Stimulated activated CD4-positive, alpha-beta T cell treated with anti-CD3 and anti-CD28 coated beads, TNF-alpha, amount 100 ng/mL, for 24 hours (primary cell): Measurements from ENCODE around the gene TTC7B.

ENCODE experiments used
- DNase-seq, 3 experiments: peaks; one replicate each; pipeline ENCODE4 v3.0.0-alpha.2; 2020; ENCODE audit warnings: low read depth in 3 of 3

The TTC7B gene

GRCh38 chr14:90599748-90600507, 216.3 kb downstream of the TTC7B start:
- DNase-seq, result no peak

- no peak for DNase-seq
Observed at GRCh38 chr14:90599339-90599738, 216.9 kb downstream of the TTC7B start.

- no peak for DNase-seq
Observed at GRCh38 chr14:90597961-90598360, 218.3 kb downstream of the TTC7B start.

- DNase-seq, result no peak
Observed at GRCh38 chr14:90596733-90597132, 219.5 kb downstream of the TTC7B start.

- DNase-seq, result no peak
Observed at GRCh38 chr14:90593254-90594040, 222.8 kb downstream of the TTC7B start.

GRCh38 chr14:90592655-90593054, 223.6 kb downstream of the TTC7B start:
- no peak for DNase-seq

GRCh38 chr14:90587918-90588317, 228.3 kb downstream of the TTC7B start:
- no peak for DNase-seq

- no peak for DNase-seq
Observed at GRCh38 chr14:90587252-90587910, 228.8 kb downstream of the TTC7B start.

GRCh38 chr14:90585106-90585505, 231.1 kb downstream of the TTC7B start:
- no peak for DNase-seq

- no peak for DNase-seq
Observed at GRCh38 chr14:90583916-90584605, 232.2 kb downstream of the TTC7B start.

DNA sequence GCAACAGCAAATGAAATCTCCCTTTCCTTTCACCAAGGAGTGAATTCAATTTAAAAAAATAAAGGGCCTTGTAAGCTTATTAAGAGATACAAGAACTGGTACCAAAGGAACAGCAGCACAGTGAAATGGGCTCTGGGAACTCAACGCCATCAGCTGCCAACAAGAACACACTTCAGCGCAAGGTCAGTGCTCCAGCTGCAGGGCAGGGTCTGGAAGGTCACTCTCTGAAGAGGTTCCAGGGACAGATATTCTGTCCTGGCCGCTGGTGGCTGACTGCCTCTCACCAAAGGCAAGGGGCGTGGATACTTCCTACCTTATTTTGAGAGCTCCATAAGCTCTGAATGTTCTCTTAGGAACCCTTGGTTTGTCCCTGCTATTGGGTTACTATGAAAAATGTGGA, 232.8 kb downstream of the TTC7B start:
- no peak for DNase-seq

DNA sequence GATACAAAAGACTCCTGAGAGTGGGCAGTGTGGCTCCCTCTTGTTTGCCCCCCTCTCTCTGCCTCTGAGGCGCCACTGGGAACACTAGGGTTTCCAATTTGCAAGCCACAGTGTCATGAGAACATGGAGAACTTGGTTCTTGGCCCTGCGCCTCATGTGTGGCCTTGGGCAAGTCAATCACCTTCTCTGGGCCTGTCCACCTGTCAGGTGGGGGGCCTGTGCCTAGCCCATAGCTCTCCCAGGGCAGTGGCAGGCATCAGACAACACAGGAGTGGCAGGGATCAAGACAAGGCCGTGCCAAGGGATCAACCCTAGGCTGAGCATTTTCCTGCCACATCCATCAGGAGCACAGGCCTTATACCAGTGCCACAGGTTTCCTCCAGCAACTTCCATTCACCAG, 234.1 kb downstream of the TTC7B start:
- no peak for DNase-seq

DNA sequence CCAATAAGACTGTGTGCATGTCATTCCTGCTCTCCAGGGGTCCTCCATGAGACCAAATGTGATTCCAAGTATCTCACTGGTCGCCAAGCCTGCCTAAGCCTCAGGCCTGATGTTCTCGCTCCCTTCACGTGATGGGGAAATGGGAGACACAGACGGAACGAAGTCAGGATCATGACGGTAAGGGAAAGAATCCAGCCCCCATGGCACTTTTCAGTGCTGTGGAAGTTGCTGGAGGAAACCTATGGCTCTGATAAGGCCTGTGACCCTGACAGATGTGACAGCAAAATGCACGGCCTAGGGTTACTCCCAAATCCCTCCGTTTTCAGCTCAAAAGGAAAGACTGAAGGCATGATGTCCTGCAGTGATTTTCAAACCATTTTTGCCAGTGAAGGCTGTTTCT, 234.5 kb downstream of the TTC7B start:
- DNase-seq, result no peak

DNA sequence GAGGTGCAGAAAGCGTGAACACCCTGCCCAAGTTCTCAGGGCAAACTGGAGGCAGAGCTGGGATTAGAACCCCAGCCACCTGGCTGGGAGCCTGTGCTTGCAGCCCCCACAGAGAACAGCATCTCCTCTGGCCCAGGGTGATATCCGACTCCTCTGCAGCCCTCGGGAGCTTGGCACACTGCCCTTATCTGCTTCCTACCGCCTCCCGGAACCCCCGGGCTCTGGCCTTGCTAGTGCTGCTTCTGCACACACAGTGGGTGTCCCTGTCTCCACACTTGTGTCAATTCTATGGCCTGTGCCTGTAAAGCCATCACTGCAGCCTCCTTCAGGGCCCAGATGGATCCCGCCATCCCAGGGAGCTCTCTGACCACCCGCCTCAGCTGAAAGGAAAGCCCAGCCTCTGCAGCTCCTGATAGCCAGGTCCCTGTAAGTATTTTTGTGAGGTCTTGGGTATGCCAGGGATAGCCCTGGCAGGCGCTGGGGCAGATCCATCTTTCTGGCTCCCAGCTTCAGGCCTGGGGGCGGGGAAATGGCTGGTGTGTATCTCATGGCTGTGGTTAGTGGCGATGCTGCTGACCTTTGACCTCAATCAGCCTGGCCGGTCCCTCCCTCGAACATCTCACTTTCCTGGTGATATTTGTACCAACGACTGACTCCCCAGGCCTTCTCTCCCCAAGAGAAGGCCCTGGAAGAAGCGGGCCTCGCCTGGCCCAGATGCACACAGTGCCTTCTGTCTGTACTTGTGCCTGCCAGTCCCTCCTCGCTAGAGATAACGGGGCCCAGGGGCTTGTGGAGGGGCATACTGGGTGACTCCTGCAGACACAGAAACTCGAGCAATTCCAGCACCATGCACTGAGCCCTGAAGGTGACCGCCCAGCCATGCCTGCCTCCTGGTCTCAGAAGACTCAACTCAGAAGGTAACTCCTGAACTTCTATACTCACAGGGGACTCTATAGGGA, 235.6 kb downstream of the TTC7B start:
- DNase-seq, result no peak

GRCh38 chr14:90579816-90580215, 236.4 kb downstream of the TTC7B start:
- no peak for DNase-seq

DNA sequence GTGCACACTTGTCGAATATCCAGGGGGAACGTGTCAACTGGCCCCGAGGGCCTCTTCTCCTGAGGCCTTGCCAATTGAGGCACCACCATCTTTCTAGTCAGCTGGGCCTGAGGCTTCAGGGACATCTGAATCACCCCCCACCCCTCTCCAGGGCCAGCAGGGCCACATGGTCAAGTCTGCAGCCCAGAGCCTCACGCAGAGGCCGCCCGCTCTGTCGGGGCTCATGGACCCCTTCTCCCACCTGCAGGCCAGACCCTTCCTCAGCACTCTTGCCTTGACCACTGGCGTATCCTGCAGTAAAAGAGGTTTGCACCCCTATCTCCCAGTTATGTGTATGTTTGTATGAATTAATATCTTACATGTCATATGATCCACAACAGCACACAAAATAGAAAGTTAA, 237.1 kb downstream of the TTC7B start:
- DNase-seq, result no peak

DNA sequence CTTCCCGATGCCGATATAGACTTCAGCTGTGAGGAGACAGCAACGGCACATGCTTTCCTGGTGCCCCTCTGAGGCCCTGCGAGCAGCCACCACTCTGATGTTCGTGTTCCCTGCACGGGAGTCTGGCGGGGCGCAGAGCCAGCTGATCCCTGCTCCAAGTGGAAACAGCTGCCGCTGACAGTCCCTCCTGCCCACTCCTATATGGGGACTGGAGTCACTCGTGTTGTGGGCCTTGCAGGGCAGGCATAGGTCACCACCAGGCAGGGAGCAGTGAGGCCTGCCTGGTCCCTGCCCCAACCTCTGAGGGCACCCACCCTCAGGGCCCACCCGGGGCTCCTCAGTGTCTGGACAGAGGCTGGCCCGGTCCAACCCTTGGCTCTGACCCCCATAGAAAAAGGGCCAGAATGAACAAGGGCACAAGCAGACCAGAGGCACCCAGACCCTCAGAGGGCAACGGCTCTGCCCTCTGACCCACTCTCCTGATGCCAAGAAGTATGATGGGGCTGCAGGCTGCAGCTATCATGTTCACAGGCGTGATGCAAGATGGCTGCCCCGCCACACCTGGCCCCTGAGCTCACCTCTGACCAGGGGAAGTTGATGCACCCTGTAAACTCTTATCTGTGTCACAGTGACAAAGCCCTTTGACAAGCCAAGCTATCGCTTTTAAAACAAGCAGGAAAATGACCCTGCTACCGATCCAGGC, 237.8 kb downstream of the TTC7B start:
- no peak for DNase-seq

GRCh38 chr14:90577661-90578282, 238.5 kb downstream of the TTC7B start:
- DNase-seq, result no peak

- DNase-seq, result no peak
Observed at GRCh38 chr14:90576981-90577660, 239.1 kb downstream of the TTC7B start.
